ENCODE data around the gene EZH1. TPM values are rescaled to one million over a fixed set of nuclear protein-coding genes. Genes with fewer than 3 reads are reported as not detected.

Gene EZH1
- total RNA-seq, 1 experiment from 2014 or later: 33.8 TPM

- DNase-seq (ENCODE audit: extremely low read depth, low read depth): no peak
Measured at GRCh38 chr17:42685831-42686230, 59.0 kb downstream of the EZH1 start.

- no peak for DNase-seq (ENCODE audit: extremely low read depth, low read depth)
Measured at GRCh38 chr17:42684929-42685556, 59.8 kb downstream of the EZH1 start.

GRCh38 chr17:42683407-42684034, 61.3 kb downstream of the EZH1 start:
- no peak for DNase-seq (ENCODE audit: extremely low read depth, low read depth)

GRCh38 chr17:42682722-42683403, 62.0 kb downstream of the EZH1 start:
- DNase-seq (ENCODE audit: extremely low read depth, low read depth): no peak

- DNase-seq (ENCODE audit: extremely low read depth, low read depth): peak; percentile 27
Measured at GRCh38 chr17:42681976-42682721, 62.7 kb downstream of the EZH1 start, which contains the start of gene CNTNAP1. Gene CNTNAP1 (plus strand): TSS chr17:42682531. CDS start chr17:42682830, 299 bp downstream.

- DNase-seq (ENCODE audit: extremely low read depth, low read depth): no peak
Measured at GRCh38 chr17:42680331-42680808, 64.5 kb downstream of the EZH1 start.

GRCh38 chr17:42679492-42680330, 65.1 kb downstream of the EZH1 start:
- peak; percentile 75 for DNase-seq (ENCODE audit: extremely low read depth, low read depth)

- peak; percentile 38 for DNase-seq (ENCODE audit: extremely low read depth, low read depth)
Measured at GRCh38 chr17:42678951-42679491, 65.8 kb downstream of the EZH1 start.

GRCh38 chr17:42677921-42678781, 66.7 kb downstream of the EZH1 start:
- DNase-seq (ENCODE audit: extremely low read depth, low read depth): peak; percentile 94

GRCh38 chr17:42677012-42677857, 67.6 kb downstream of the EZH1 start:
- peak; percentile 100 for DNase-seq (ENCODE audit: extremely low read depth, low read depth)

GRCh38 chr17:42676424-42677011, 68.3 kb downstream of the EZH1 start, which contains the start of gene PLEKHH3:
Gene PLEKHH3 (minus strand): TSS chr17:42676994. CDS start chr17:42676563, 431 bp downstream.
- DNase-seq (ENCODE audit: extremely low read depth, low read depth): no peak

- no peak for DNase-seq (ENCODE audit: extremely low read depth, low read depth)
Measured at GRCh38 chr17:42675965-42676423, 68.8 kb downstream of the EZH1 start.

- no peak for DNase-seq (ENCODE audit: extremely low read depth, low read depth)
Measured at GRCh38 chr17:42675348-42675964, 69.4 kb downstream of the EZH1 start.

- no peak for DNase-seq (ENCODE audit: extremely low read depth, low read depth)
Measured at GRCh38 chr17:42674755-42675347, 70.0 kb downstream of the EZH1 start.

GRCh38 chr17:42673885-42674754, 70.7 kb downstream of the EZH1 start:
- peak; percentile 38 for DNase-seq (ENCODE audit: extremely low read depth, low read depth)
